SK-N-SH treated with all-trans-retinoic acid at 6 μM for 48 hours (cell line): ENCODE results near the gene VPS13D.

Experiments
- ATAC-seq: fragments of 200-7000 bp; cut with Tn5 transposase; 3 replicates; pipeline ENCODE4 v1.9.1; 2020; ENCODE audit warnings: mild to moderate bottlenecking, moderate library complexity
- ARNTL ChIP-seq: fragments of 450-650 bp; formaldehyde crosslinking; IDR thresholded peaks from 2 replicates; pipeline ENCODE4 v1.5.0; 2020; ENCODE audit warnings: low read depth, mild to moderate bottlenecking, moderate library complexity, borderline replicate concordance
- BACH2 ChIP-seq: fragments of 250-450 bp; sonication (Bioruptor Pico); IDR thresholded peaks from 2 replicates; pipeline ENCODE4 v1.9.0; 2021; ENCODE audit warnings: mild to moderate bottlenecking, borderline replicate concordance
- CSDC2 ChIP-seq: fragments of 250-450 bp; sonication (Bioruptor Pico); IDR thresholded peaks from 2 replicates; pipeline ENCODE4 v1.5.0; 2020; ENCODE audit warnings: mild to moderate bottlenecking, moderate library complexity
- ESRRG ChIP-seq: fragments of 250-450 bp; sonication (Bioruptor Pico); IDR thresholded peaks from 2 replicates; pipeline ENCODE4 v1.6.1; 2021; ENCODE audit warnings: mild to moderate bottlenecking
- GLIS3 ChIP-seq: fragments of 250-450 bp; sonication (Bioruptor Pico); IDR thresholded peaks from 2 replicates; pipeline ENCODE4 v1.5.0; 2020; ENCODE audit warnings: mild to moderate bottlenecking, moderate library complexity
- ISL1 ChIP-seq: fragments of 250-450 bp; sonication (Bioruptor Pico); IDR thresholded peaks from 2 replicates; pipeline ENCODE4 v2.1.2; 2022; ENCODE audit warnings: mild to moderate bottlenecking, moderate library complexity
- OSR1 ChIP-seq: fragments of 250-450 bp; sonication (Bioruptor Pico); IDR thresholded peaks from 2 replicates; pipeline ENCODE4 v1.8.0; 2022; ENCODE audit warnings: moderate library complexity, mild to moderate bottlenecking, inconsistent platforms
- PPARA ChIP-seq: fragments of 250-450 bp; sonication (Bioruptor Pico); IDR thresholded peaks from 2 replicates; pipeline ENCODE4 v1.5.0; 2020; ENCODE audit warnings: mild to moderate bottlenecking, borderline replicate concordance
- RARB ChIP-seq: fragments of 250-450 bp; sonication (Bioruptor Pico); IDR thresholded peaks from 2 replicates; pipeline ENCODE4 v1.8.0; 2021; ENCODE audit warnings: mild to moderate bottlenecking, moderate library complexity
- SNAI2 ChIP-seq: fragments of 250-450 bp; sonication (Bioruptor Pico); IDR thresholded peaks from 2 replicates; pipeline ENCODE4 v1.5.0; 2020; ENCODE audit warnings: mild to moderate bottlenecking, moderate library complexity
- TCF4 ChIP-seq: fragments of 250-450 bp; sonication (Bioruptor Pico); IDR thresholded peaks from 2 replicates; pipeline ENCODE4 v1.8.0; 2021; ENCODE audit warnings: mild to moderate bottlenecking, moderate library complexity, borderline replicate concordance
- TOX ChIP-seq: fragments of 250-450 bp; sonication (Bioruptor Pico); IDR thresholded peaks from 2 replicates; pipeline ENCODE4 v1.8.0; 2021; ENCODE audit warnings: mild to moderate bottlenecking, moderate library complexity, borderline replicate concordance
- ZC3H10 ChIP-seq: fragments of 250-450 bp; sonication (Bioruptor Pico); IDR thresholded peaks from 2 replicates; pipeline ENCODE4 v1.5.1; 2021; ENCODE audit warnings: mild to moderate bottlenecking, moderate library complexity
- ZFP30 ChIP-seq: fragments of 450-650 bp; formaldehyde crosslinking; IDR thresholded peaks from 2 replicates; pipeline ENCODE4 v1.5.0; 2022; ENCODE audit warnings: mild to moderate bottlenecking, moderate library complexity
- ZNF565 ChIP-seq: fragments of 450-650 bp; formaldehyde crosslinking; conservative IDR thresholded peaks from 2 replicates; pipeline ENCODE4 v1.5.0; 2020; ENCODE audit warnings: low read depth, mild to moderate bottlenecking, moderate library complexity
- ZNF8 ChIP-seq: fragments of 450-650 bp; formaldehyde crosslinking; IDR thresholded peaks from 2 replicates; pipeline ENCODE4 v1.5.0; 2020; ENCODE audit warnings: mild to moderate bottlenecking, moderate library complexity
- TF ChIP-seq, protein P1 (sequence below): fragments of 250-450 bp; sonication (Bioruptor Pico); IDR thresholded peaks from 2 replicates; pipeline ENCODE4 v1.5.0; 2020; ENCODE audit warnings: mild to moderate bottlenecking, moderate library complexity
- TF ChIP-seq, protein P2 (sequence below): fragments of 250-450 bp; sonication (Bioruptor Pico); IDR thresholded peaks from 2 replicates; pipeline ENCODE4 v1.5.1; 2021; ENCODE audit warnings: mild to moderate bottlenecking, moderate library complexity
- TF ChIP-seq, protein P3 (sequence below): fragments of 250-450 bp; sonication (Bioruptor Pico); IDR thresholded peaks from 2 replicates; pipeline ENCODE4 v1.8.0; 2021; ENCODE audit warnings: low read depth, mild to moderate bottlenecking, moderate library complexity, borderline replicate concordance
- TF ChIP-seq, protein P4 (sequence below): fragments of 250-450 bp; sonication (Bioruptor Pico); IDR thresholded peaks from 2 replicates; pipeline ENCODE4 v1.5.1; 2020; ENCODE audit warnings: low read depth, mild to moderate bottlenecking, moderate library complexity

Gene VPS13D

DNA sequence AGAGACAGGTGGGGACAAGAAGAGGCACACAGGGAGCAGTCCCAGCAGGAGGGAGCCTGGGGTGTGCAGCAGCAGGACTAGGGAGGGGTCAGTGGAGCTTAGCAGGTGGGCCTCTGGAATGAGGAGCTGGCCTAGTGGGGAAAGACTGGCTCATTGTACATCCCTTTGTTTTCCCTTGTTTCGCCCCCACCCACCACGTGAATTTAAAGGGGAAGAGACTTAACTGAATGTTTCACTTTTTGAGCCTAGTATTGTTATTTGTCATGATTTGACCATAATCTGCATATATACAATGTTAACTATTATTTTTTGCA is 206.5 kb downstream of the VPS13D start:
- ATAC-seq, result no peak
- TF ChIP-seq CSDC2 (CRISPR knock-in tag) (no peak), PPARA (CRISPR knock-in tag) (no peak), RARB (CRISPR knock-in tag) (no peak), ZNF8 (CRISPR knock-in tag) (no peak), TOX (no peak), OSR1 (no peak), TCF4 (CRISPR knock-in tag) (no peak), ZNF565 (CRISPR knock-in tag) (no peak), ZC3H10 (CRISPR knock-in tag) (no peak), ZFP30 (CRISPR knock-in tag) (no peak), SNAI2 (CRISPR knock-in tag) (no peak), GLIS3 (no peak), ARNTL (CRISPR knock-in tag) (no peak)
- TF ChIP-seq, protein P1, sequence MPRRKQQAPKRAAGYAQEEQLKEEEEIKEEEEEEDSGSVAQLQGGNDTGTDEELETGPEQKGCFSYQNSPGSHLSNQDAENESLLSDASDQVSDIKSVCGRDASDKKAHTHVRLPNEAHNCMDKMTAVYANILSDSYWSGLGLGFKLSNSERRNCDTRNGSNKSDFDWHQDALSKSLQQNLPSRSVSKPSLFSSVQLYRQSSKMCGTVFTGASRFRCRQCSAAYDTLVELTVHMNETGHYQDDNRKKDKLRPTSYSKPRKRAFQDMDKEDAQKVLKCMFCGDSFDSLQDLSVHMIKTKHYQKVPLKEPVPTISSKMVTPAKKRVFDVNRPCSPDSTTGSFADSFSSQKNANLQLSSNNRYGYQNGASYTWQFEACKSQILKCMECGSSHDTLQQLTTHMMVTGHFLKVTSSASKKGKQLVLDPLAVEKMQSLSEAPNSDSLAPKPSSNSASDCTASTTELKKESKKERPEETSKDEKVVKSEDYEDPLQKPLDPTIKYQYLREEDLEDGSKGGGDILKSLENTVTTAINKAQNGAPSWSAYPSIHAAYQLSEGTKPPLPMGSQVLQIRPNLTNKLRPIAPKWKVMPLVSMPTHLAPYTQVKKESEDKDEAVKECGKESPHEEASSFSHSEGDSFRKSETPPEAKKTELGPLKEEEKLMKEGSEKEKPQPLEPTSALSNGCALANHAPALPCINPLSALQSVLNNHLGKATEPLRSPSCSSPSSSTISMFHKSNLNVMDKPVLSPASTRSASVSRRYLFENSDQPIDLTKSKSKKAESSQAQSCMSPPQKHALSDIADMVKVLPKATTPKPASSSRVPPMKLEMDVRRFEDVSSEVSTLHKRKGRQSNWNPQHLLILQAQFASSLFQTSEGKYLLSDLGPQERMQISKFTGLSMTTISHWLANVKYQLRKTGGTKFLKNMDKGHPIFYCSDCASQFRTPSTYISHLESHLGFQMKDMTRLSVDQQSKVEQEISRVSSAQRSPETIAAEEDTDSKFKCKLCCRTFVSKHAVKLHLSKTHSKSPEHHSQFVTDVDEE (CRISPR knock-in tag), result no peak
- TF ChIP-seq, all 23 proteins: peak for 0

DNA sequence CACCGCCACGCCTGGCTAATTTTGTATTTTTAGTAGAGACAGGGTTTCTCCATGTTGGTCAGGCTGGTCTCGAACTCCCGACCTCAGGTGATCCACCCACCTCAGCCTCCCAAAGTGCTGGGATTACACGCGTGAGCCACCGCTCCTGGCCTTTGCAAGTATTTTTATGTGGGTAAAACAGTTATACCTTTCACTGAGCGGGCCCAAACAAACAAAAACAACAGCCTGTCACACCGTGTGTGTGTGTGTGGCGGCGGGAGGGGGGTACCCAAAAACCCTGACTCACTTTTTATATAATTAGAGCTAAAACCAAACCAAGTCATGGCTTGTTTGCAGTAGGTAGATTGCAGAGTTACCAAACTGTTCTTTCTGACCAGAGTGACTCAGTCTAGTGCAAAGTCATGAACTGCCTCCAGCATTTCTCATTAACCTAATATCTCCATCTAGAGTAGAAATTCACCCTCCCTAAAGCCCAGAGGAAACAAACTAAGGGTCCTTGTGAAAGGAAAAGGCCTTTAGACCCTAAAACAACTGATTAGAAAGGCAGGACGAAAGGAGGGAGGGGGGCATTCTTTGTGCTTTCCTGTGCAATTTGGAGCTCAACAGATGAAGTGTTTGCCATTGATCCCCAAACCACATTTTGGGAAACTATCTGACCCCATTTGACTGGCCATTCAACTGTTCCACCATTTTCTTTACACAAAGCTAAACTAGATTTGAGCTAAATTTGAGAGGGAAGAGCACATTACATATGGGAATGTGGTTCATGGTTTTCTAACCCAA is 207.2 kb downstream of the VPS13D start:
- TF ChIP-seq, protein P2, sequence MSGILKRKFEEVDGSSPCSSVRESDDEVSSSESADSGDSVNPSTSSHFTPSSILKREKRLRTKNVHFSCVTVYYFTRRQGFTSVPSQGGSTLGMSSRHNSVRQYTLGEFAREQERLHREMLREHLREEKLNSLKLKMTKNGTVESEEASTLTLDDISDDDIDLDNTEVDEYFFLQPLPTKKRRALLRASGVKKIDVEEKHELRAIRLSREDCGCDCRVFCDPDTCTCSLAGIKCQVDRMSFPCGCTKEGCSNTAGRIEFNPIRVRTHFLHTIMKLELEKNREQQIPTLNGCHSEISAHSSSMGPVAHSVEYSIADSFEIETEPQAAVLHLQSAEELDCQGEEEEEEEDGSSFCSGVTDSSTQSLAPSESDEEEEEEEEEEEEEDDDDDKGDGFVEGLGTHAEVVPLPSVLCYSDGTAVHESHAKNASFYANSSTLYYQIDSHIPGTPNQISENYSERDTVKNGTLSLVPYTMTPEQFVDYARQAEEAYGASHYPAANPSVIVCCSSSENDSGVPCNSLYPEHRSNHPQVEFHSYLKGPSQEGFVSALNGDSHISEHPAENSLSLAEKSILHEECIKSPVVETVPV (CRISPR knock-in tag), result no peak
- TF ChIP-seq ESRRG (CRISPR knock-in tag) (no peak), ZNF565 (CRISPR knock-in tag) (no peak), ISL1 (CRISPR knock-in tag) (no peak), RARB (CRISPR knock-in tag) (no peak), ZFP30 (CRISPR knock-in tag) (no peak), TOX (no peak), GLIS3 (no peak), ARNTL (CRISPR knock-in tag) (no peak), SNAI2 (CRISPR knock-in tag) (no peak), TCF4 (CRISPR knock-in tag) (no peak), PPARA (CRISPR knock-in tag) (no peak), BACH2 (no peak), CSDC2 (CRISPR knock-in tag) (no peak), ZC3H10 (CRISPR knock-in tag) (no peak)
- TF ChIP-seq, protein P1 (CRISPR knock-in tag), result no peak
- TF ChIP-seq, protein P3, sequence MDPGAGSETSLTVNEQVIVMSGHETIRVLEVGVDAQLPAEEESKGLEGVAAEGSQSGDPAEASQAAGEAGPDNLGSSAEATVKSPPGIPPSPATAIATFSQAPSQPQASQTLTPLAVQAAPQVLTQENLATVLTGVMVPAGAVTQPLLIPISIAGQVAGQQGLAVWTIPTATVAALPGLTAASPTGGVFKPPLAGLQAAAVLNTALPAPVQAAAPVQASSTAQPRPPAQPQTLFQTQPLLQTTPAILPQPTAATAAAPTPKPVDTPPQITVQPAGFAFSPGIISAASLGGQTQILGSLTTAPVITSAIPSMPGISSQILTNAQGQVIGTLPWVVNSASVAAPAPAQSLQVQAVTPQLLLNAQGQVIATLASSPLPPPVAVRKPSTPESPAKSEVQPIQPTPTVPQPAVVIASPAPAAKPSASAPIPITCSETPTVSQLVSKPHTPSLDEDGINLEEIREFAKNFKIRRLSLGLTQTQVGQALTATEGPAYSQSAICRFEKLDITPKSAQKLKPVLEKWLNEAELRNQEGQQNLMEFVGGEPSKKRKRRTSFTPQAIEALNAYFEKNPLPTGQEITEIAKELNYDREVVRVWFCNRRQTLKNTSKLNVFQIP (CRISPR knock-in tag), result no peak
- TF ChIP-seq, protein P4, sequence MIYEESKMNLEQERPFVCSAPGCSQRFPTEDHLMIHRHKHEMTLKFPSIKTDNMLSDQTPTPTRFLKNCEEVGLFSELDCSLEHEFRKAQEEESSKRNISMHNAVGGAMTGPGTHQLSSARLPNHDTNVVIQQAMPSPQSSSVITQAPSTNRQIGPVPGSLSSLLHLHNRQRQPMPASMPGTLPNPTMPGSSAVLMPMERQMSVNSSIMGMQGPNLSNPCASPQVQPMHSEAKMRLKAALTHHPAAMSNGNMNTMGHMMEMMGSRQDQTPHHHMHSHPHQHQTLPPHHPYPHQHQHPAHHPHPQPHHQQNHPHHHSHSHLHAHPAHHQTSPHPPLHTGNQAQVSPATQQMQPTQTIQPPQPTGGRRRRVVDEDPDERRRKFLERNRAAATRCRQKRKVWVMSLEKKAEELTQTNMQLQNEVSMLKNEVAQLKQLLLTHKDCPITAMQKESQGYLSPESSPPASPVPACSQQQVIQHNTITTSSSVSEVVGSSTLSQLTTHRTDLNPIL (CRISPR knock-in tag), result no peak
- ATAC-seq, result no peak
